ENCODE measurements around the gene PRR33.

- TF ChIP-seq, protein P1, sequence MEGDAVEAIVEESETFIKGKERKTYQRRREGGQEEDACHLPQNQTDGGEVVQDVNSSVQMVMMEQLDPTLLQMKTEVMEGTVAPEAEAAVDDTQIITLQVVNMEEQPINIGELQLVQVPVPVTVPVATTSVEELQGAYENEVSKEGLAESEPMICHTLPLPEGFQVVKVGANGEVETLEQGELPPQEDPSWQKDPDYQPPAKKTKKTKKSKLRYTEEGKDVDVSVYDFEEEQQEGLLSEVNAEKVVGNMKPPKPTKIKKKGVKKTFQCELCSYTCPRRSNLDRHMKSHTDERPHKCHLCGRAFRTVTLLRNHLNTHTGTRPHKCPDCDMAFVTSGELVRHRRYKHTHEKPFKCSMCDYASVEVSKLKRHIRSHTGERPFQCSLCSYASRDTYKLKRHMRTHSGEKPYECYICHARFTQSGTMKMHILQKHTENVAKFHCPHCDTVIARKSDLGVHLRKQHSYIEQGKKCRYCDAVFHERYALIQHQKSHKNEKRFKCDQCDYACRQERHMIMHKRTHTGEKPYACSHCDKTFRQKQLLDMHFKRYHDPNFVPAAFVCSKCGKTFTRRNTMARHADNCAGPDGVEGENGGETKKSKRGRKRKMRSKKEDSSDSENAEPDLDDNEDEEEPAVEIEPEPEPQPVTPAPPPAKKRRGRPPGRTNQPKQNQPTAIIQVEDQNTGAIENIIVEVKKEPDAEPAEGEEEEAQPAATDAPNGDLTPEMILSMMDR (conservative IDR thresholded peaks at IDR 0.05 in 1 of 2, IDR thresholded peaks at IDR 0.05 in 1 of 2; ENCODE audit: extremely low read depth in 1 of 2, insufficient read depth in 1 of 2, low read depth in 1 of 2, low read length in 2 of 2): no peak
- no peak for TF ChIP-seq EZH2 (IDR thresholded peaks at IDR 0.05; ENCODE audit: borderline replicate concordance, low read length)
Measured at GRCh38 chr11:1893581-1894359, 2.1 kb upstream of the PRR33 start.

Data from mammary epithelial cell (primary cell).